ENCODE results near the gene USP40. TPM values are rescaled to one million over a fixed set of nuclear protein-coding genes. Genes with fewer than 3 reads are reported as not detected.

USP40 gene
- total and polyA plus RNA-seq, 2 donors (not counting 1 experiment from before 2014, with no cell fraction given), result 18.9 to 40.6 TPM

- Histone ChIP-seq H2AFZ (ENCODE audit: low read length) (no peak overlapping the region), H3K9ac (ENCODE audit: insufficient read depth, low read length) (no peak overlapping the region), H3K4me3 (replicated peaks in 1 of 4; ENCODE audit: control extremely low read depth in 1 of 4, insufficient read depth in 1 of 4, low read depth in 3 of 4, low read length in 4 of 4) (no peak overlapping the region), H3K36me3 (ENCODE audit: control insufficient read depth, insufficient read depth, low read length) (no peaks in the 10 kb centered on the region), H3K27ac (ENCODE audit: insufficient read depth, low read length) (no peak overlapping the region), H3K27me3 (ENCODE audit: control insufficient read depth, insufficient read depth, low read length) (no peaks in the 10 kb centered on the region), H3K4me2 (ENCODE audit: extremely low read depth, insufficient read depth, low read length) (no peak overlapping the region), H3K4me1 (ENCODE audit: control insufficient read depth, extremely low read depth, insufficient read depth, low read length) (no peaks in the 10 kb centered on the region), H4K20me1 (ENCODE audit: control insufficient read depth, extremely low read depth, insufficient read depth, low read length) (no peaks in the 10 kb centered on the region), H3K9me3 (ENCODE audit: control insufficient read depth, insufficient read depth, low read depth, low read length) (no peaks in the 10 kb centered on the region), H3K79me2 (ENCODE audit: control insufficient read depth, insufficient read depth, low read length) (no peaks in the 10 kb centered on the region)
- no peak for DNase-seq (ENCODE audit: low read depth in 2 of 2)
- TF ChIP-seq EZH2 (IDR thresholded peaks at IDR 0.05; ENCODE audit: low read length, missing control alignments) (no peak), CTCF (conservative IDR thresholded peaks at IDR 0.05 in 1 of 2, IDR thresholded peaks at IDR 0.05 in 1 of 2; ENCODE audit: low read depth in 1 of 2, low read length in 2 of 2) (no peak)
These were observed 34.6 kb downstream of the USP40 start for GRCh38 chr2:233531955-233532354.

- Histone ChIP-seq H3K79me2 (ENCODE audit: control insufficient read depth, insufficient read depth, low read length) (no peaks in the 10 kb centered on the region), H3K27me3 (ENCODE audit: control insufficient read depth, insufficient read depth, low read length) (no peaks in the 10 kb centered on the region), H3K27ac (ENCODE audit: insufficient read depth, low read length) (no peak overlapping the region), H4K20me1 (ENCODE audit: control insufficient read depth, extremely low read depth, insufficient read depth, low read length) (no peaks in the 10 kb centered on the region), H3K4me2 (ENCODE audit: extremely low read depth, insufficient read depth, low read length) (no peak overlapping the region), H3K4me1 (ENCODE audit: control insufficient read depth, extremely low read depth, insufficient read depth, low read length) (no peaks in the 10 kb centered on the region), H2AFZ (ENCODE audit: low read length) (no peak overlapping the region), H3K4me3 (replicated peaks in 1 of 4; ENCODE audit: control extremely low read depth in 1 of 4, insufficient read depth in 1 of 4, low read depth in 3 of 4, low read length in 4 of 4) (no peak overlapping the region), H3K36me3 (ENCODE audit: control insufficient read depth, insufficient read depth, low read length) (no peaks in the 10 kb centered on the region), H3K9ac (ENCODE audit: insufficient read depth, low read length) (no peak overlapping the region), H3K9me3 (ENCODE audit: control insufficient read depth, insufficient read depth, low read depth, low read length) (no peaks in the 10 kb centered on the region)
- no peak for DNase-seq (ENCODE audit: low read depth in 2 of 2)
- no peak for TF ChIP-seq CTCF (conservative IDR thresholded peaks at IDR 0.05 in 1 of 2, IDR thresholded peaks at IDR 0.05 in 1 of 2; ENCODE audit: low read depth in 1 of 2, low read length in 2 of 2)
- TF ChIP-seq EZH2 (IDR thresholded peaks at IDR 0.05; ENCODE audit: low read length, missing control alignments), result no peak
These were observed 36.2 kb downstream of the USP40 start for GRCh38 chr2:233530381-233530780.

GRCh38 chr2:233528182-233528581 lies 38.4 kb downstream of the USP40 start:
- DNase-seq (ENCODE audit: low read depth in 2 of 2), result no peak
- H4K20me1 ChIP-seq (ENCODE audit: control insufficient read depth, extremely low read depth, insufficient read depth, low read length), result no peaks in the 10 kb centered on the region
- H3K4me3 ChIP-seq (replicated peaks in 1 of 4; ENCODE audit: control extremely low read depth in 1 of 4, insufficient read depth in 1 of 4, low read depth in 3 of 4, low read length in 4 of 4), result no peak overlapping the region
- H3K36me3 ChIP-seq (ENCODE audit: control insufficient read depth, insufficient read depth, low read length), result no peaks in the 10 kb centered on the region
- H3K27me3 ChIP-seq (ENCODE audit: control insufficient read depth, insufficient read depth, low read length), result no peaks in the 10 kb centered on the region
- no peak overlapping the region for H2AFZ ChIP-seq (ENCODE audit: low read length)
- H3K4me1 ChIP-seq (ENCODE audit: control insufficient read depth, extremely low read depth, insufficient read depth, low read length), result no peaks in the 10 kb centered on the region
- no peak overlapping the region for H3K4me2 ChIP-seq (ENCODE audit: extremely low read depth, insufficient read depth, low read length)
- no peaks in the 10 kb centered on the region for H3K79me2 ChIP-seq (ENCODE audit: control insufficient read depth, insufficient read depth, low read length)
- no peaks in the 10 kb centered on the region for H3K9me3 ChIP-seq (ENCODE audit: control insufficient read depth, insufficient read depth, low read depth, low read length)
- H3K9ac ChIP-seq (ENCODE audit: insufficient read depth, low read length), result no peak overlapping the region
- TF ChIP-seq EZH2 (IDR thresholded peaks at IDR 0.05; ENCODE audit: low read length, missing control alignments) (no peak), CTCF (conservative IDR thresholded peaks at IDR 0.05 in 1 of 2, IDR thresholded peaks at IDR 0.05 in 1 of 2; ENCODE audit: low read depth in 1 of 2, low read length in 2 of 2) (no peak)
- H3K27ac ChIP-seq (ENCODE audit: insufficient read depth, low read length), result no peak overlapping the region
